Neural progenitor cell (in vitro differentiated cells): ENCODE results near the gene SAMD4A. TPM values are rescaled to one million over a fixed set of nuclear protein-coding genes. Genes with fewer than 3 reads are reported as not detected.

Source experiments
- DNase-seq: peaks from one replicate; pipeline ENCODE4 v3.0.0-alpha.2; 2016; ENCODE audit warnings: low spot score
- H2AFZ ChIP-seq: fragments of 200-600 bp; sonication (generic); replicated peaks from 2 replicates; pipeline ENCODE4 v1.6.1; 2016; ENCODE audit warnings: antibody characterized with exemption
- H3F3A ChIP-seq: fragments of 200-600 bp; sonication (generic); 2 replicates; pipeline ENCODE4 v1.6.1; 2016; ENCODE audit warnings: antibody characterized with exemption, low read depth
- H3K27ac ChIP-seq: fragments of 200-600 bp; sonication (generic); 2 replicates; pipeline ENCODE4 v1.5.1; 2016; ENCODE audit warnings: mild to moderate bottlenecking
- H3K27me3 ChIP-seq: fragments of 200-600 bp; sonication (generic); 2 replicates; pipeline ENCODE4 v1.6.1; 2016; ENCODE audit warnings: mild to moderate bottlenecking, moderate library complexity
- H3K36me3 ChIP-seq: fragments of 200-600 bp; sonication (generic); 2 replicates; pipeline ENCODE4 v1.5.1; 2016
- H3K4me1 ChIP-seq: fragments of 200-600 bp; sonication (generic); 2 replicates; pipeline ENCODE4 v1.6.1; 2016; ENCODE audit warnings: mixed run types
- H3K4me2 ChIP-seq: fragments of 200-600 bp; sonication (generic); 2 replicates; pipeline ENCODE4 v1.6.1; 2016
- H3K4me3 ChIP-seq: fragments of 200-600 bp; sonication (generic); 2 replicates; pipeline ENCODE4 v1.5.1; 2016
- H3K79me2 ChIP-seq: fragments of 200-600 bp; sonication (generic); 2 replicates; pipeline ENCODE4 v1.6.1; 2016; ENCODE audit warnings: low read depth
- H3K9ac ChIP-seq: fragments of 200-600 bp; sonication (generic); 2 replicates; pipeline ENCODE4 v1.6.1; 2016
- H3K9me3 ChIP-seq: fragments of 200-600 bp; sonication (generic); 2 replicates; pipeline ENCODE4 v1.5.1; 2016; ENCODE audit warnings: low read depth
- H4K20me1 ChIP-seq: fragments of 200-600 bp; sonication (generic); 2 replicates; pipeline ENCODE4 v1.6.1; 2016; ENCODE audit warnings: low read depth
- H3K27ac Mint-ChIP-seq: 3 replicates; pipeline ENCODE4 v1.8.0; 2021; ENCODE audit warnings: mixed read lengths
- H3K27me3 Mint-ChIP-seq: 2 replicates; pipeline ENCODE4 v1.8.0; 2022; ENCODE audit warnings: low read depth, mild to moderate bottlenecking, inconsistent platforms, moderate library complexity, mixed read lengths; ENCODE audit not compliant: insufficient read depth
- H3K36me3 Mint-ChIP-seq: 3 replicates; pipeline ENCODE4 v1.8.0; 2021; ENCODE audit warnings: mixed read lengths
- H3K4me1 Mint-ChIP-seq: 3 replicates; pipeline ENCODE4 v1.8.0; 2021; ENCODE audit warnings: mixed read lengths
- H3K4me3 Mint-ChIP-seq: 3 replicates; pipeline ENCODE4 v1.8.0; 2021; ENCODE audit warnings: mild to moderate bottlenecking, moderate library complexity, mixed read lengths
- H3K9me3 Mint-ChIP-seq: 3 replicates; pipeline ENCODE4 v1.8.0; 2020; ENCODE audit warnings: mixed read lengths
- EZH2 ChIP-seq: fragments of 200-600 bp; sonication (generic); IDR thresholded peaks from 2 replicates; pipeline ENCODE4 v1.6.1; 2017; ENCODE audit warnings: antibody characterized with exemption, mild to moderate bottlenecking, moderate library complexity
- EZH2phosphoT487 ChIP-seq: fragments of 200-600 bp; sonication (generic); IDR thresholded peaks from 2 replicates; pipeline ENCODE4 v1.6.1; 2017; ENCODE audit warnings: antibody characterized with exemption
- total RNA-seq: library from RNA; depleted of rRNA; stranded (reverse); fragments of >200 nt; gene quantifications from 2 replicates; pipeline ENCODE4 v1.2.3, GENCODE V29; 2015; ENCODE audit warnings: low replicate concordance
- TF ChIP-seq, protein P1 (sequence below): fragments of 200-600 bp; sonication (generic); IDR thresholded peaks from 2 replicates; pipeline ENCODE4 v1.5.1; 2017; ENCODE audit warnings: antibody characterized with exemption, mild to moderate bottlenecking

The SAMD4A gene
- total RNA-seq, 1 donor from 2014 or later = 4.3 TPM

GRCh38 chr14:54697803-54698202 is 130.9 kb downstream of the SAMD4A start:
- no peaks in the 10 kb centered on the region for H3K36me3 ChIP-seq
- DNase-seq = no peak
- no peak overlapping the region for H3K27ac ChIP-seq
- H3K27me3 ChIP-seq = no peaks in the 10 kb centered on the region
- H3K4me1 Mint-ChIP-seq = peaks cover 9% of the 10 kb centered on the region
- H3K4me1 ChIP-seq = peaks cover 7% of the 10 kb centered on the region
- H3K79me2 ChIP-seq = no peaks in the 10 kb centered on the region
- H2AFZ ChIP-seq = no peak overlapping the region
- no peaks in the 10 kb centered on the region for H4K20me1 ChIP-seq
- no peak for TF ChIP-seq EZH2phosphoT487
- TF ChIP-seq, protein P1, sequence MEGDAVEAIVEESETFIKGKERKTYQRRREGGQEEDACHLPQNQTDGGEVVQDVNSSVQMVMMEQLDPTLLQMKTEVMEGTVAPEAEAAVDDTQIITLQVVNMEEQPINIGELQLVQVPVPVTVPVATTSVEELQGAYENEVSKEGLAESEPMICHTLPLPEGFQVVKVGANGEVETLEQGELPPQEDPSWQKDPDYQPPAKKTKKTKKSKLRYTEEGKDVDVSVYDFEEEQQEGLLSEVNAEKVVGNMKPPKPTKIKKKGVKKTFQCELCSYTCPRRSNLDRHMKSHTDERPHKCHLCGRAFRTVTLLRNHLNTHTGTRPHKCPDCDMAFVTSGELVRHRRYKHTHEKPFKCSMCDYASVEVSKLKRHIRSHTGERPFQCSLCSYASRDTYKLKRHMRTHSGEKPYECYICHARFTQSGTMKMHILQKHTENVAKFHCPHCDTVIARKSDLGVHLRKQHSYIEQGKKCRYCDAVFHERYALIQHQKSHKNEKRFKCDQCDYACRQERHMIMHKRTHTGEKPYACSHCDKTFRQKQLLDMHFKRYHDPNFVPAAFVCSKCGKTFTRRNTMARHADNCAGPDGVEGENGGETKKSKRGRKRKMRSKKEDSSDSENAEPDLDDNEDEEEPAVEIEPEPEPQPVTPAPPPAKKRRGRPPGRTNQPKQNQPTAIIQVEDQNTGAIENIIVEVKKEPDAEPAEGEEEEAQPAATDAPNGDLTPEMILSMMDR = no peak
- TF ChIP-seq EZH2 = no peak
- H3K4me2 ChIP-seq = no peak overlapping the region
- H3K36me3 Mint-ChIP-seq = peaks cover 2% of the 10 kb centered on the region
- H3K27ac Mint-ChIP-seq = no peak overlapping the region
- no peaks in the 10 kb centered on the region for H3F3A ChIP-seq
- H3K9me3 ChIP-seq = no peaks in the 10 kb centered on the region
- H3K4me3 Mint-ChIP-seq = no peak overlapping the region
- no peaks in the 10 kb centered on the region for H3K9me3 Mint-ChIP-seq
- no peak overlapping the region for H3K9ac ChIP-seq
- H3K4me3 ChIP-seq = no peak overlapping the region
- no peaks in the 10 kb centered on the region for H3K27me3 Mint-ChIP-seq

DNA sequence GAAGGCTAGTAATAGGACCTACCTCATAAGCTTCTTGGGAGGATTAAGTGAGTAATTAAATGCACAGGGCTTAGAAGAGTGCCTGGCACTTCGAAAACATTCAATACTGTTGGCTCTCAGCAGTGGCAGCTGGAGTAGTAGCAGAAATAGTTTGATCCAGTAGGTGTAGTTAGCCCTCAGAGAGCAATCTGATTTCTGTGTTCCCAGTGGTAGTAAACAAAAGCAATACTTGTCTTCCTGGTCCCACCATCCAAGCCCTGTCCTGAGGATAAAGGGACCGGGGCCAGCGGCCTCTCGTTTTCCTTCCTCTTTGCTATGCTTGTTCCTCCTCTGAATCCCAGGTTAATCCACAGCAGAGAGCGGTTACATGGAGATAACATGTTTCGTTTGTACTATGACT is 131.6 kb downstream of the SAMD4A start:
- Histone ChIP-seq H3K9me3 (no peaks in the 10 kb centered on the region), H3K27me3 (no peaks in the 10 kb centered on the region), H3K4me2 (no peak overlapping the region), H4K20me1 (no peaks in the 10 kb centered on the region), H3K79me2 (no peaks in the 10 kb centered on the region), H3K9ac (no peak overlapping the region), H3K27ac (no peak overlapping the region), H3F3A (no peaks in the 10 kb centered on the region), H3K4me3 (no peak overlapping the region), H2AFZ (no peak overlapping the region), H3K4me1 (peaks cover 7% of the 10 kb centered on the region), H3K36me3 (no peaks in the 10 kb centered on the region)
- Mint-ChIP-seq H3K27me3 (no peaks in the 10 kb centered on the region), H3K36me3 (peaks cover 2% of the 10 kb centered on the region), H3K27ac (no peak overlapping the region), H3K4me1 (peaks cover 9% of the 10 kb centered on the region), H3K4me3 (no peak overlapping the region), H3K9me3 (no peaks in the 10 kb centered on the region)
- no peak for TF ChIP-seq EZH2phosphoT487
- no peak for TF ChIP-seq EZH2
- TF ChIP-seq, protein P1 = no peak
- DNase-seq = no peak

DNA sequence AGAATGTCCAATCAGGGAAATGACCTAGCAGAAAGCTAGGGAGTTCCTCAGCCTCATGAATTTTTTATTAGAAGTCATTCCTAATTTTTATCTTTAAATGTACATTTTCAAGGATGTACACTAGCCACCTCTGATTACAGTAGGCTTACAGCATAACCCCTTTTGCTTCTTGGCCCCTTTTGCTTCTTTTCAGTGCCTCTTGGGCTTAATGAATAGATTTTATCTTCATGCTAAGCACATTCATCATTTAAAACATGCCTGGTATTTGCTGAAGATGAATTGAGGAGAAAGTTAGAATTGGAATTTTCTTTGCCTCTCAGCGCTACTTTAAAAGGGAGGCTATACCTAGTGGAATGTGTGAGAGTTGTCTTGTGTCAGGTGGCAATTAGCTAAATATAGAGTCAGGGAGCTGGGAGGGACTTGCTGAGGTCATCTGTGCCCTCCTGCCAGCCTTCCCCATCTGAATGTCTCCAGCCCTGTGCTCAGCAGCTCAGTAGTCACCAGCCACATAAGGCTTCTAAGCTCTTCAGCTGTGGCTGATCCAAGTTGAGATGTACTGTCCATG is 132.1 kb downstream of the SAMD4A start:
- H3K36me3 ChIP-seq = no peaks in the 10 kb centered on the region
- no peaks in the 10 kb centered on the region for H3K27me3 ChIP-seq
- no peaks in the 10 kb centered on the region for H4K20me1 ChIP-seq
- H3K4me1 ChIP-seq = peaks cover 7% of the 10 kb centered on the region
- Mint-ChIP-seq H3K9me3 (no peaks in the 10 kb centered on the region), H3K27ac (no peak overlapping the region), H3K27me3 (no peaks in the 10 kb centered on the region), H3K4me1 (peaks cover 9% of the 10 kb centered on the region), H3K36me3 (peaks cover 2% of the 10 kb centered on the region), H3K4me3 (no peak overlapping the region)
- no peak overlapping the region for H3K4me2 ChIP-seq
- DNase-seq = no peak
- no peak overlapping the region for H2AFZ ChIP-seq
- no peaks in the 10 kb centered on the region for H3K79me2 ChIP-seq
- TF ChIP-seq, protein P1 = no peak
- no peak overlapping the region for H3K4me3 ChIP-seq
- no peaks in the 10 kb centered on the region for H3F3A ChIP-seq
- no peaks in the 10 kb centered on the region for H3K9me3 ChIP-seq
- H3K27ac ChIP-seq = no peak overlapping the region
- no peak overlapping the region for H3K9ac ChIP-seq
